ENCODE results near the gene UQCR11.

GRCh38 chr19:1646149-1646548 is 40.9 kb upstream of the UQCR11 start:
- TF ChIP-seq CTCF (IDR thresholded peaks at IDR 0.05) (no peak), POLR2A (IDR thresholded peaks at IDR 0.05) (no peak)
